Skin of body (tissue), 2 donors: ENCODE measurements around the gene SRP68. TPM values are rescaled to one million over a fixed set of nuclear protein-coding genes. Genes with fewer than 3 reads are reported as not detected.
A peak's percentile ranks its signal among the peaks of the same experiment; 100 is the strongest.

Experiments
- DNase-seq: peaks from one replicate; lab custom pipeline; 2025; lab: John Stamatoyannopoulos, UW
- total RNA-seq: library from RNA; depleted of rRNA; stranded (reverse); fragments of >200 nt; gene quantifications from one replicate; pipeline ENCODE4 v1.2.3, GENCODE V29; 2014

The SRP68 gene
- total RNA-seq, result 48.8 TPM

DNA sequence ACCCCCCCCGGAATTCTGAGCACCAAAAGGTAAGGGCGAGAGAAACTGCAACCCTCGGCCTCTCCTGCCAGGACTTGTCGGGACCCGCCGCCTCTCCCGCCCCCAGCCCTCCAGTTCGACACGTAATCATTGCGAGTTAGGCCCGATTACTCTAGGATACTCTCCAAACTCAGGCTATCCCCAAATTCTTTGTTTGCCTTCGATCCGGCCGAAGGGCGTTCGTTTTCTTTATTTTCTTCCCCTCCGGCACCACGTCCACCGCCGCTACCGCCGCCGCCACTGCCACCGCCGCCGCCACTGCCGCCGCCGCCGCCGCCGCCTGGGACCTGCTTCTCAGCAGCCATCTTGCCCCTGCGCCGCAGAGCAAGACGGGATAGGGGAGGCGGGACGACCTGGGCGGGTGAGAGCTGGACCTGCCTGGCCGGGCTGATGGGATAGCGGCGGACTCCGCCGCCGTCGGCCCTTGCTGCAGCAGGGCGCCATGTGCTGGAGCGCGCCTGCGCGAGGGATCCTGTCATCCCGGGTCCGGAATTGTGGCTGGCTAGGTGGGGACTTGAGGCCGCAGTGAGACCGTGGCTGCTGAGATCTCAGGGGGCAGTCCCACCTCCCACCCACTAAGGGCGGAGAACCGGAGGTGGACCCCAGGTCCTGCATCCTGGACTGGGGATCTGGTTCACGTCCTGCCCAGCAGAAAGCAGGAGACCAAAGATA, at the start of gene SRP68:
Gene SRP68, minus strand, starts transcription at position 370 of the 711 bp plus-strand sequence. Its CDS starts 26 bp downstream, at position 344.
- DNase-seq, result peak; percentile 88

GRCh38 chr17:76121932-76122430, 49.7 kb upstream of the SRP68 start:
- no peak for DNase-seq

DNA sequence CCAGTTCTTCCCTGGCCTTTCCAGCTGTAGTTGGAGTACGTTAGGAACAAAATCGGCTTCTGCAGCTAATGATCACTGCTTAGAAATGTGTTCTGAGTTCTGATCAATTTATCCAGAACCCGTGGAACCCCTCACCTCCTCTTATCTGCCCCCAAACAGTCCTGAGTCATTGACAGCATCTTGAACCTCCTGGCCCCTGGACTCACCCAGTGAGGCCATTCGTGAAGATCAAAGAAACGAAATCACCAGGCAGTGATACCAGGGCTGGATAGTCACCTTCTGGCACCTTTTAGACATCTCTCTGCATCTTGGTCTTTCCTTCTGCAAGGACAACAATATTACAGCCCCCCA, 48.3 kb upstream of the SRP68 start:
- DNase-seq, result no peak

DNA sequence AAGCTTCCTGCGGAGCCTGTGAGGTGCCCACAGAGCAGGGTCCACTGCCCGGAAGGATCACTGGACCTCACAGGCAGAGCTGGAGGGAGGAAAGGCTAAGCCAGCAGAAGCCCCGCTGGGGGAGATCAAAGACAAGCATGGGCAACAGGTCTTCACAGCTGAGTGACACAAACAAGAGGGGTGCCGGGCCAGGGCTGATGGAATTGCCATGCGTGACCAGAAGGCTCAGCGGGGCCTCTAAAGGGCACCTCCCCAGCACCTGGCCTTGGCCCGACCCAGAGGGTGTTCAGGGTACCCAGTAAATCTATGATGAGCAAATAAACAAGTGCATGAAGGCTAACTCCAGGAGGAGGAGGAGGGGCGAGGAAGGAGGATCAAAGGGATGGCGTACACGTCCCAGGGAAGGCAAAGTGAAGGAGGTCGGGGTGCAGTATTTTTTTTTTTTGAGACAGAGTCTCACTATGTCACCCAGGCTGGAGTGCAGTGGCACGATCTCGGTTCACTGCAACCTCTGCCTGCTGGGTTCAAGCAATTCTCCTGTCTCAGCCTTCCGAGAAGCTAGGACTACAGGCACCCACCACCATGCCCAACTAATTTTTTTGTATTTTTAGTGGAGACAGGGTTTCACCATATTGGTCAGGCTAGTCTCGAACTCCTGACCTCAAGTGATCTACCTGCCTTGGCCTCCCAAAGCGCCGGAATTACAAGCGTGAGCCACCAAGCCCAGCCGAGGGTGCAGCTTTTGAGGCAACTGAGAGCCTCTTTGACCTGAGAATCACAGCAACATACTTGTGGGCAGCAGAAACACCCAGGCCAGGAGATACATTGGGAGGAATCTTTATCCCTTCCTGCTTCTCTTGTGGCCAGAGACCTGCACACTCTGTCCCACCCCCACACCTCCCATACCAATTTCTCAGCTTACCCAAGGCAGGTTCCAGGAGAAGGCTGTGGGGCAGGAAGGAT, 47.4 kb upstream of the SRP68 start:
- DNase-seq, result no peak

DNA sequence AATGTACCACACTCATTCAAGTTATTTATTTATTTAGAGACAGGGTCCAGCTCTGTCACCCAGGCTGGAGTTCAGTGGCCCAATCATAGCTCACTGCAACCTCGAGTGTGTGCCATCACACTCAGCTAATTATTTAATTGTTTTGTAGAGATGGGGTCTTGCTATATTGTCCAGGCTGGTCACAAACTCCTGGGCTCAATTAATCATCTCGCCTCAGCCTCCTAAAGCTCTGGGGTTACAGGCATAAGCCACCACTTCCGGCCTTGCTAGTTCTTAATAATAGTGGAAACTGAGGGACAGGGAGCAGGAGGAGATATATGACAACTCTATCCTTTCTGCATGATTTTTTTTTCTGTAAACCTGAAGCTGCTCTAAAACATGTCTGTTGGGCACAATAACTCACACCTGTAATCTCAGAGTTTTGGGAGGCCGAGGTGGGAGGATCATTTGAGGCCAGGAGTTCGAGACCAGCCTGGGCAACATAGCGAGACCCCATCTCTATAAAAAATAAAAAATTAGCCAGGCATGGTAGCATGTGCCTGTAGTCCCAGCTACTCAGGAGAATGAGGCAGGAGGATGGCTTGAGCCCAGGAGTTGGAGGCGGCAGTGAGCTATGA, 42.9 kb upstream of the SRP68 start:
- no peak for DNase-seq

DNA sequence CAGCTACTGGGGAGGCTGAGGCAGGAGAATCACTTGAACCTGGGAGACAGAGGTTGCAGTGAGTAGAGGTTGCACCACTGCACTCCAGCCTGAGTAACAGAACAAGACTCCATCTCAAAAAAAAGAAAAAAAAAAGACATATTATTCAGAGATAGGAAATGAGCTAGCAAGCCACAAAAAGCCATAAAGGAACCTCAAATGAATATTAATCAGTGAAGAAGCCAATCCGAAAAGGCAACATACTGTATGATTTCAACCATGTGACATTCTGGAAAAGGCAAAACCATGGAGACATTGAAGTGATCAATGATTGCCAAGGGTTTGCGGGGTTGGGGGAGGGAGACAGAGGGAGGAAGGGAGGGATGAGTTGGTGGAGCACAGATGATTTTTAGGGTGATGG, 39.6 kb upstream of the SRP68 start:
- no peak for DNase-seq

- no peak for DNase-seq
These were observed 35.2 kb upstream of the SRP68 start for GRCh38 chr17:76107509-76107908.

DNA sequence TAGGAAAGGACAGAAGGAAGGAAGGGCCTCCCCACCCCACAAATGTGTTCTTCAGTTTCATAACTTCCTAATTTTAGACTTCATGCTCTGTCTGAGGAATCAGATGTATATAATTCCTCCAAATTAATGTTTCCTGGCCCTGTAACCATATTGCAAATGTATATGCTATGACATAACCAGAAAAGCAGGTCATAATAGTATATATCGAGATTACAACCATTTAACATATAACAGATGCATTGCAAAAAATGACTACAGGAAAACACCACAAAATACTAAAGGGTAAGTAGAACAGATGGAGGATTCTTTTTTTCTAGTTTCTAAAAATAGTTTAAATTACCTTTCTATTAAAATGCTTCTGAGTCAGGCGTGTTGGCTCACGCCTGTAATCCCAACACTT, 34.4 kb upstream of the SRP68 start:
- DNase-seq, result no peak

- DNase-seq, result no peak
These were observed 32.5 kb upstream of the SRP68 start for GRCh38 chr17:76104896-76105231.

DNA sequence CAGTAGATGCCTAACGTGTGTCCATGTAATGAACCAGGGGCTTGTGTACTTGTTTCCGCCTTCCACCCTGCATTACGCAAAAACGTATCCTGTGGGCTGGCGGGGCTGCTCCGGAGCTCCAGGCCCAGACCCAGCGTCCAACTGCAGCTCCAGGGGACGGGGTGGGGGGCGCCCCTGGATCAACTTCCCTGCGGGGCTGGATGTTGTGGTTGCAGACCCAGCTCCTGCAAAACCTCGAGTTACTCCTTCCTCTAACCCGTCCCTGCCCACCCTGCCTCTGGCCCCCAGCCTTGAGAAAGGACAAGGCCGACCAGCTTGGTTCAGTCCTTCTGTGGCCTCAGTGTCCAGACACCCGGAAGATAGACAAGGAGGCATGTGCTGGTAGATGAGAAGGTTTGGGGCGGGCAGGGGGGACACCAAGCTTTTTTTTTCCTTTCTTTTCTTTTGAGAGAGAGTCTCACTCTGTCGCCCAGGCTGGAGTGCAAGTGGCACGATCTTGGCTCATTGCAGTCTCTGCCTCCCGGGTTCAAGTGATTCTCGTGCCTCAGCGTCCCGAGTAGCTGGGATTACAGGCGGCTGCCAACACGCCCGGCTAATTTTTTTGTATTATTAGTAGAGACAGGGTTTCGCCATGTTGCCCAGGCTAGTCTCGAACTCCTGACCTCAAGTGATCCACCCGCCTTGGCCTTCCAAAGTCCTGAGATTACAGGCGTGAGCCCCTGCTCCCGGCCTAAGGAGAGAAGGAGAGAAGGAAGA, 32.0 kb upstream of the SRP68 start:
- no peak for DNase-seq

- peak; percentile 88 for DNase-seq
These were observed 31.2 kb upstream of the SRP68 start, which contains the start of gene EXOC7 for GRCh38 chr17:76103274-76104139. Gene EXOC7 (minus strand): TSS chr17:76103787. CDS start chr17:76103692, 95 bp downstream.

- DNase-seq, result no peak
These were observed 30.6 kb upstream of the SRP68 start for GRCh38 chr17:76102944-76103273.

DNA sequence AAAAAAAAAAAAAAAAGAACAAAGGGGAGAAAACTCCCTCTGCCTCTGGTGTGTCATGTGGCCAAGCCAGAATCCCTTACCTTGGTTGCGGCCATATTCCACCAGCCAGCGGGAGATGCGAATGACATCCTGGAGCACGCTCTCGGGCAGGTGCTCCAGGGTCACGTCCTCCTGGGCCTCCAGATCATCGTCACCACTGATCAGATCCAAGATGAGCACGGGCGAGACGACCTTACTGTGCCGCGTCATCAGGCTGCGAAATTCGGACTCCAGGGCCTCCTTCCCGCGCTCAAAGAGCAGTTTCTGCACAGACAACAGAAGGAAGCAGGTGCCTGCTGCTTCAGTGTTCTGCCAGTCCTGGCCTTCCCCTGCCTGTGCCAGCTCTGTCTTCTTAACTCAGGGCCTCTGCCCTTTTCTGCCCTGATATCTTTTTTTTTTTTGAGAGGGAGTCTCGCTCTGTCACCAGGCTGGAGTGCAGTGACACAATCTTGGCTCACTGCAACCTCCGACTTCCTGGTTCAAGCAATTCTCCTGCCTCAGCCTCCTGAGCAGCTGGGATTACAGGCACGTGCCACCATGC, 25.5 kb upstream of the SRP68 start:
- no peak for DNase-seq

- no peak for DNase-seq
These were observed 23.6 kb upstream of the SRP68 start for GRCh38 chr17:76095943-76096342.

GRCh38 chr17:76094046-76094445, 21.7 kb upstream of the SRP68 start:
- no peak for DNase-seq

DNA sequence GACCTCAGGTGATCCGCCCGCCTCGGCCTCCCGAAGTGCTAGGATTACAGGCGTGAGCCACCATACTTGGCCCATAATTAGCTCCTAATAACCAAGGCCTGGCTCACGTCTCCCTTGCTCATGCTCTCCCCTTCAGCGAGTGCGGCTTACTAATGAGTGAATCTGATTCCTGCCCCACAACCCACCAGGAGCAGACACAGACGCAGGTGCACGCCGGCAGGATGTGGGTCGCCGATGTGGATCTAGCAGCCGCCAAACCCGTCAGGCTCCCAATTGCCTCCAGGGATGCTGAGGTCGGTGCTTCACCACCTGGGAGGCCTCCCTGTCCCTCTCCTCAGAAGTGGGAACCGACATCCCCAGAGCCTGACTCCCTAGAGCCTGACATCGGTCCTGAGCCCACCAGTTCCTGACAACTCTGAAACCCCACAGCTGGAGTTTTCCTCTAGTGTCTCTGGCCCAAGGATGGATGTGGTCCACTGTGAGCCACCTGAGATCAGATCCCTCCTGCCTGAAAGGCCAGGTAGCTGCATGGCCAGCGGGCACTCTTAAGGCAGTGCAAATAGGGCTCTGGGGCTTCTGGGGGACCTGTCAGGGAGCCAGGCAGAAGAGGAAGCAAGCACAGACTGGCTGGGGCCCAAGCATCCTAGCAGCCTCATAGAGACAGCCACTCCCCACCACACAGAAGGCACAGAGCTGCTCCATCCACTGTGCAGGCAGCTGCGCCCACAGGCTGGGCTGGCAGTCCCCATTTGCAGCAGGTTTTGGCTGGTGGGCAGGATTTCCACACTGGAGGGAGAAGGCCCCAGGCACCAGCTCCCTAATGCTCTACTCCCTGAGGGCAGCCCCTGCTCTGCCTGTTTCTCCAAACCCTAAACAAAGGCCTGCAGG, 20.5 kb upstream of the SRP68 start:
- no peak for DNase-seq

DNA sequence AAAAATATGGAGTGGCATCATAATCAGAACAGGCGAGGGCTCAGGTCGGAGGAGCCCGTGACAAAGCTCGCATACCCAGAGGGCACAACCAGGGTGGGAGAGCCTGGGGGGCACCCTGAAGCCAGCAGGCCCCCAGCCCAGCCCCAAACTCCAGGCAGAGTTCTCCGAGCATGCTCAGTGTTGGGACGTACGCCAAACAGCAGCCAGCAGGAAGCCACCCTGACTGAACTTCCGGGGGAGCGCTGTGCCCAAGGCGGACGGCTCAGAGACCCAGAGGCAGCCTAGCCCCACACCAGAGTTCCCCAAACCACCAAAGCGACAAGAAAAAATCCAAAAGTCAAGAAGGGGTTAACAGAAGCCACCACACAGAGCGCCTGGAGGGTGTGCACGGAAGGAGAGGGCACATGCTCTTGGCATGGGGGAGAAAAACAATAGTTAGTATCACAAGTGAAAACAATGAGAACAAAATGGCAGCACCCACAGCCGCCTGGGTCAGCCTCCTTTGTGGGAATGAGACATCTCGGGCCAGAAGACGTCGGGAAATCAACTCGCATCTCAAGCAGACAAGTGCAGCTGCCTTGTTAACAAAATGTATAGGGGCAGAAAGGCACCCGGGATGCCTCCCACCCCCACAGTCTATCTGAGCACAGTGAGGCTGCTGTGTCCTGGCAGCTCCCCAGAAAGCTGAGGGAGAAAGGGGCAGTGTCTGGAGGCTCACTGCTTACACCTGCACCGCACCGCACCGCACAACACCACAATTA, 19.4 kb upstream of the SRP68 start:
- no peak for DNase-seq

DNA sequence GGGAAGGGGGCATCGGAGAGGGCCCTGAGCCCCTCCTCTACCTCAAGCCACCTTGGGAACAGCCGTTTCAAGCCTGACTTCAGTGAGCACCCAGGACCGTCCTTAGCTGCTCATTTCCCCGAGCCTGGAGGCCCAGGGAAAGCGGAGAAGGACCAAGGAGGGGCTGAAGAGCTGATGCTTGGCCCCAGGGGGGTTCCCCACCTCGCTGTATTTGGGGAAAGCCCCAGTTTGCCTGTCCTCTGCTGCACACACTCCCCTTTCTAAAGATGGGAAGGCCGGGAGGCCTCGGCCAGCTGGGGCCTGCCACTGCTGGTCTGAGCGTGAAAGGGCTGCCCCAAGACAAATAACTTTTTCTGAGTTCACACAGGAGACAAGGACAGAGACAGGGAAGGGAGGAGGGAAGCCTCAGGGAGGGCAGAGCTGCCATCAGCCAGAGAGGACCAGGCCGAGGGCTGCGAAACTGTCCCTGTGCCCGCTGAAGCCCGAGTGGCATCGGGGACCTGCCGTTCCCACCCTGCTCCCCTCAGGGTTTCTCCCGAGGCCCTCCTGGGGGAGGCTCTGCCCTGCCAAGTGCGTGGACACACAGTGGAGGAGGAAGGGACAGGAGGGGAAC, 18.3 kb upstream of the SRP68 start:
- DNase-seq, result no peak
